ENCODE results near the gene RBM20.
A peak's percentile ranks its signal among the peaks of the same experiment; 100 is the strongest.

RBM20 gene

GRCh38 chr10:110815354-110816004 is 171.3 kb downstream of the RBM20 start:
- peak; percentile 53 for DNase-seq (ENCODE audit: low spot score)
- in situ Hi-C loops (cut with MboI; ENCODE audit: low pct_unique_long_range_greater_than_20kb, low sequenced_read_pairs, unreplicated experiment): no loop called here
- TF ChIP-seq CTCF (IDR thresholded peaks at IDR 0.05; ENCODE audit: extremely low read depth, insufficient read depth, missing control alignments): no peak

DNA sequence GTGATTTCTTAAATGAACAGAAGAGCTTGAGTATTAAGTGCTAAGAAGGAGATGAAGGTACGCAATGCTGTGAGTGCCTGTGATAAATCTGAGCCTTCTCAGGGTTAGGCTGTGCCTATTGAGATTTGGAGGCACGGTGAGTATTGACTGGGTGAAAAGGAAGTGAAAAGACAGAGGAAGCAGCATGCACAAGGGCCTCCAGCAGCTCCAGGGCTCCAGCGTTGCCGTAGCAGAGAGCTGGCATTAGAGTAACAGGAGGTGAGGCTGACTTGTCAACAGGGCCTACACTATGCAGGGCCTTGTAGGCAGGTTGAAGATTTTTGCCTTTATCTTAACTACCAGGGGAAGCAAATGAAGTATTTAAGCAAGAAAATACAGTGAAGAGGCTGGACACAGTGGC is 173.5 kb downstream of the RBM20 start:
- TF ChIP-seq CTCF (IDR thresholded peaks at IDR 0.05; ENCODE audit: extremely low read depth, insufficient read depth, missing control alignments): no peak
- in situ Hi-C loops (cut with MboI; ENCODE audit: low pct_unique_long_range_greater_than_20kb, low sequenced_read_pairs, unreplicated experiment): no loop called here
- no peak for DNase-seq (ENCODE audit: low spot score)

GRCh38 chr10:110818311-110819256 is 174.4 kb downstream of the RBM20 start:
- TF ChIP-seq CTCF (IDR thresholded peaks at IDR 0.05; ENCODE audit: extremely low read depth, insufficient read depth, missing control alignments): no peak
- no peak for DNase-seq (ENCODE audit: low spot score)
- in situ Hi-C loops (cut with MboI; ENCODE audit: low pct_unique_long_range_greater_than_20kb, low sequenced_read_pairs, unreplicated experiment): no loop called here

- in situ Hi-C loops (cut with MboI; ENCODE audit: low pct_unique_long_range_greater_than_20kb, low sequenced_read_pairs, unreplicated experiment): no loop called here
- no peak for DNase-seq (ENCODE audit: low spot score)
- TF ChIP-seq CTCF (IDR thresholded peaks at IDR 0.05; ENCODE audit: extremely low read depth, insufficient read depth, missing control alignments): no peak
Measured at GRCh38 chr10:110820321-110820814, 176.2 kb downstream of the RBM20 start.

GRCh38 chr10:110821508-110821907 is 177.4 kb downstream of the RBM20 start:
- TF ChIP-seq CTCF (IDR thresholded peaks at IDR 0.05; ENCODE audit: extremely low read depth, insufficient read depth, missing control alignments): no peak
- no peak for DNase-seq (ENCODE audit: low spot score)
- in situ Hi-C loops (cut with MboI; ENCODE audit: low pct_unique_long_range_greater_than_20kb, low sequenced_read_pairs, unreplicated experiment): no loop called here

GRCh38 chr10:110822035-110822711 is 178.0 kb downstream of the RBM20 start:
- DNase-seq (ENCODE audit: low spot score): no peak
- in situ Hi-C loops (cut with MboI; ENCODE audit: low pct_unique_long_range_greater_than_20kb, low sequenced_read_pairs, unreplicated experiment): no loop called here
- no peak for TF ChIP-seq CTCF (IDR thresholded peaks at IDR 0.05; ENCODE audit: extremely low read depth, insufficient read depth, missing control alignments)
